Measurements from ENCODE around the gene MPP3. TPM values are rescaled to one million over a fixed set of nuclear protein-coding genes. Genes with fewer than 3 reads are reported as not detected.
A peak's percentile ranks its signal among the peaks of the same experiment; 100 is the strongest.

The MPP3 gene
- total and polyA plus RNA-seq, 5 donors, result 42.1 to 77.4 (median 60.3) TPM

DNA sequence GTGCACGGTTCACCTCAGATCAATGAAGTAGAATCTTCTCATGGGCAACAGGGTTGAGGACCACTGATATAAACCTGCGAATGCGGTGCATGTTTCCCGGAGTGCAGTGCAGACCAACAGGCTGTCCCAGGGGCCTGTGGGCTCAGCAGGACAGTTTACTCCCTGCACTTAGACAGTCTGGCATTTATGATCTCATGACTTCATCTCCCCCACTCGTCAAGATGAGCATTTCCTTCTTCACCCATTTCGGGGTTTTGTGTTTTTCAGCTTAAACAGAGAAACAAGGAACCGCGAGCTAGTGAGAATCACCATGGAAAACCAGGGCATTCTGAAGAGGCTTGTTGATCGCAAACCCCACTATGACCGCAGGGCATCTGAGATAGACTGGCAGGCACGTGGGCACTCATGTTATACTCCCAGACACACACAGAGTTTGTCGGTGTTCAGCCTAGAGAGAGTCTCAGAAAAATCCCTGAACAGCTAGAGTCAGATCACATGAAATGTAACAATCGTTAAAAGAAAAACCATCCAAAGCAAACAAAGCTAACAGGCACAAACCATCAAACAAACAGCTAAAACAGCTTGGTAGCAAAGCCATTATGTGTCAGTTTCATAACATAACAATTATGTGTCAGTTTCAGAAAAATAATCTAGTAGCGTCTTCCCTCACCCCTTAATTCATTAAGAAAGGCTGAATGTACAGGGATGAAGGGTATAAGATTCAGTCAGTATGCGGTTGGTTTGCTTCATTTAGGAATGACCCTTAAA lies 49.8 kb downstream of the MPP3 start:
- H3K27ac ChIP-seq (ENCODE audit: low read length), result no peak overlapping the region
- H3K4me1 ChIP-seq (ENCODE audit: control insufficient read depth, insufficient read depth, low read length), result no peaks in the 10 kb centered on the region
- H3K9me3 ChIP-seq (ENCODE audit: control insufficient read depth, low read length), result no peaks in the 10 kb centered on the region
- H3K27me3 ChIP-seq (ENCODE audit: control insufficient read depth, insufficient read depth), result no peaks in the 10 kb centered on the region
- intact Hi-C loops (cut with DNase I), result no loop called here
- DNase-seq (no peak), ATAC-seq (no peak)
- WGBS, result 81% methylated on average over 15 of the region's 15 CpGs
- no peak overlapping the region for H3K4me3 ChIP-seq (ENCODE audit: low read length)

DNA sequence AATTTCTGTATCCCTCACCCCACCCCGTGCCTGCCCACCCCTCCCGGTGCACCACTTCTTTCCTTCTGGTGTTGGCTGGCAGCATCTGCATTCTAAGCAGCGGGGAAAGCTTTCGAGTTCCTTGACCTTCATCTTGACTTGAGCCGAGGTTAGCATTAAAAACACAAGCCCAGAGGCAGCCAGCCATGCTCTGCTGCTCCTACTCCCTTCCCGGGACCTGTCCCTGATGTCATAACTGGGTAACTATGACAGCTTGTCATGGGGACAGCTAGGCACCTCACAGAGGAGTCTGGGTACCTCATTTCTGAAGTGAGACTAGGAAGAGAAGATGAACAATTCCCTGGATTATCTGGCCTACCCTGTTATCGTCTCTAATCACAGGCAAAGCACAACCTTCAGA lies 52.8 kb downstream of the MPP3 start, which contains the start of gene CFAP97D1:
Gene CFAP97D1 (plus strand): TSS at position 301 of the 400 bp plus-strand sequence. CDS start 28 bp downstream, at position 329.
- H3K4me1 ChIP-seq (ENCODE audit: control insufficient read depth, insufficient read depth, low read length), result peaks cover 11% of the 10 kb centered on the region
- intact Hi-C loops (cut with DNase I), result no loop called here
- peak within 1 kb of the TSS; percentile 94 for H3K4me3 ChIP-seq (ENCODE audit: low read length)
- WGBS, result 64% methylated on average over 7 of the region's 7 CpGs
- H3K27ac ChIP-seq (ENCODE audit: low read length), result no peak within 1 kb of the TSS
- ATAC-seq, result no peak
- no peaks in the 10 kb centered on the region for H3K27me3 ChIP-seq (ENCODE audit: control insufficient read depth, insufficient read depth)
- no peaks in the 10 kb centered on the region for H3K9me3 ChIP-seq (ENCODE audit: control insufficient read depth, low read length)
- no peak for DNase-seq

- DNase-seq (peak in 1 of 3 donors; percentile 83), ATAC-seq (peak; percentile 11 to 20)
- Histone ChIP-seq H3K27me3 (ENCODE audit: control insufficient read depth, insufficient read depth) (no peaks in the 10 kb centered on the region), H3K4me1 (ENCODE audit: control insufficient read depth, insufficient read depth, low read length) (peaks cover 13% of the 10 kb centered on the region), H3K4me3 (ENCODE audit: low read length) (peak overlapping the region; percentile 94), H3K9me3 (ENCODE audit: control insufficient read depth, low read length) (no peaks in the 10 kb centered on the region), H3K27ac (ENCODE audit: low read length) (peak overlapping the region; percentile 99)
- intact Hi-C loops (cut with DNase I), result loop anchor here in 1 of 4 donors (5.0 kb wide), 1 partner anchor 53 kb away; the partner anchor contains the start of gene MPP3
- WGBS, result 8% methylated on average over 26 of the region's 26 CpGs
Observed at GRCh38 chr17:43779145-43780125, 53.5 kb downstream of the MPP3 start.

DNA sequence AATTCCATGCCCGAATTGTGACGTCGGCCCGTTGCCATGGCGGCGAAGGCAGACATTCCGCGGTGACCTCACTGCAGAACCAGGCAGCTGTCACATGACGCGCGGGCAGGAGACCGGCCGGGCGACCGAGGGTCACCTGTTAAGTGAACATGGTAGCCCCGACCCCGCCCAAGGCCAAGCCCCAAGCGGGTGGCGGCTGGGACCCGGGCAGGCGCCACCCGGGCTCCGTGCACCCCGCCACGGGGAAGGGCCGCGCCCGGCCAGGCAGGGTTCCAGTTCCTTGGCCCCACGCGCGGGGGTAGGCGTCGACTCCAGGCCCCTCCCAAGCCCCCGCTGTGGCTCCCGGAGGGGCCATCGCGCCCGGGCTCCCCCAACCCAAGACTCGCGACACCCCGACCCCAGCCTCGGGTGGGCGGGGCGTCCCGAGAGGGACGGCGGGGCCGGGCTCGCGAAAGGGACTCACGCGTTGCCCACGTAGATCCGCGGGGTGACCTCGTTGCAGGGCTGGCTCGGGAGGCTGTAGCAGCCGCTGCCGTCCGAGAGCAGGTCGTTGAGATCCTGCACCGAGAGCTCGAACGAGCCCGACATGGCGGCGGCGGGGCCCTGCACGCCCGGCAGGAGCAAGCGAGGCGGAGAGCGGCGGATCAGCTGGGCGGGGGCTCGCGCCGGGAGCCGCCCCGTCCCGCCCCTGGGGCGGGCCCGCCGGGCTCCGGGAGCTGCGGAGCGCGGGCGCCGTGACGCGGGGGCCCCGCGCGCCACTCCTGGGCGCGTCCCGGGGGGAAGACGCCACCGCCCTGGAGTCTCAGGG lies 54.4 kb downstream of the MPP3 start, which contains the start of gene DUSP3:
Gene DUSP3 (minus strand): TSS at position 641 of the 808 bp plus-strand sequence. CDS start 53 bp downstream, at position 588.
- WGBS, result under 1% methylated on average over 100 of the region's 100 CpGs
- Histone ChIP-seq H3K27ac (ENCODE audit: low read length) (peak within 1 kb of the TSS; percentile 99), H3K9me3 (ENCODE audit: control insufficient read depth, low read length) (no peaks in the 10 kb centered on the region), H3K4me1 (ENCODE audit: control insufficient read depth, insufficient read depth, low read length) (peaks cover 13% of the 10 kb centered on the region), H3K4me3 (ENCODE audit: low read length) (peak within 1 kb of the TSS; percentile 94), H3K27me3 (ENCODE audit: control insufficient read depth, insufficient read depth) (no peaks in the 10 kb centered on the region)
- intact Hi-C loops (cut with DNase I), result loop anchor here in 1 of 4 donors (5.0 kb wide), 1 partner anchor 54 kb away; the partner anchor contains the start of gene MPP3
- DNase-seq (peak; percentile 96 to 98 (median 98)), ATAC-seq (peak; percentile 93 to 94)

DNA sequence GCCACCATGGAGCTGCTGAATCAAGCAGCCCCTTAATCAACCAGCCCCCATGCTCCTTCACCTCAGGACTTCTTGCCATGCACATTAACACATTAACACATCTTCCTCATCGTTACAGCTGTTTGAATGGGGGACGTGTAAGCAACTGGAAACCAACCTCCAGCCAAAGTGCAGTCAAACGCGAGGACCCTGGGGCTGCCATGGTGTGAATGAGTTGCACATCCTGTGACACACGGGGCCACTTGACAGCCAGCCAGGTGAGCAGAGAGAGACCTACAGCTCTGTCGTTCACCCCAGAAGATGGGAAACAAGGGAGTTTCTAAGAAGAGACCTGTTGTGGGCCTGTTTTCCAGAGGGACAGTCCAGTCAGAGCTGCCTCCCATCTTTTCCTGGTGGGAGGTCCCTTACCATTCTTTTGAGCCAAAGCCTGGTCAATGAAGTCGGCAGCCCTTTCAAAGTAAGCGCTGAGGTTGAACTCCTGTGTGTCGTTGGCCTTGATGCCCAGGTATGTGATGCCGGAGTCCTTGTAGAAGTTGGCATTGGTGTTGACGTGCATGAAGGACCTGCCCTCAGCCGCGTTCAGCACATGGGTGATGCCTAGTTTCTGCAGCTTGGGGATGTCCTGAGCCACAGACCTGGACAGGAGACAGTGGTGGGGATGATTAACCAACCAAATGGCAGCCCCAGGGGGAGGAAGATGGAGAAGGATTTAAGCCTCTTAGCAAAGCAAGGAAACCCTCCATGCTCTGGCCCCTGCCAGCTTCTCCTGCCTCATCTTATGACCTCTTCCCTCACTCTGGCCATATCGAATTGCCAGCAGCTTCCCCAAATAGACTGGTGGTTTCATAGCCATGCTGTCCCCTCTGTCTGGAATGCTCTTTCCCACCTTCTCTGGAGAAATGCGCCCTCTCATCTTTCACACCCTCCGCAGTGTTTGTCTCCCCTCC lies 58.4 kb downstream of the MPP3 start:
- 85% methylated on average over 16 of the region's 16 CpGs for WGBS
- Histone ChIP-seq H3K27me3 (ENCODE audit: control insufficient read depth, insufficient read depth) (no peaks in the 10 kb centered on the region), H3K4me1 (ENCODE audit: control insufficient read depth, insufficient read depth, low read length) (peaks cover 13% of the 10 kb centered on the region), H3K27ac (ENCODE audit: low read length) (no peak overlapping the region), H3K4me3 (ENCODE audit: low read length) (no peak overlapping the region), H3K9me3 (ENCODE audit: control insufficient read depth, low read length) (no peaks in the 10 kb centered on the region)
- no peak for ATAC-seq
- intact Hi-C loops (cut with DNase I), result loop anchor here in 2 of 4 donors (5.0 kb wide), 2 partner anchors 58 to 73 kb away; partner anchors contain the start of genes CD300LG (in 1 of the 2) and MPP3 (in 1 of the 2)
- no peak for DNase-seq

DNA sequence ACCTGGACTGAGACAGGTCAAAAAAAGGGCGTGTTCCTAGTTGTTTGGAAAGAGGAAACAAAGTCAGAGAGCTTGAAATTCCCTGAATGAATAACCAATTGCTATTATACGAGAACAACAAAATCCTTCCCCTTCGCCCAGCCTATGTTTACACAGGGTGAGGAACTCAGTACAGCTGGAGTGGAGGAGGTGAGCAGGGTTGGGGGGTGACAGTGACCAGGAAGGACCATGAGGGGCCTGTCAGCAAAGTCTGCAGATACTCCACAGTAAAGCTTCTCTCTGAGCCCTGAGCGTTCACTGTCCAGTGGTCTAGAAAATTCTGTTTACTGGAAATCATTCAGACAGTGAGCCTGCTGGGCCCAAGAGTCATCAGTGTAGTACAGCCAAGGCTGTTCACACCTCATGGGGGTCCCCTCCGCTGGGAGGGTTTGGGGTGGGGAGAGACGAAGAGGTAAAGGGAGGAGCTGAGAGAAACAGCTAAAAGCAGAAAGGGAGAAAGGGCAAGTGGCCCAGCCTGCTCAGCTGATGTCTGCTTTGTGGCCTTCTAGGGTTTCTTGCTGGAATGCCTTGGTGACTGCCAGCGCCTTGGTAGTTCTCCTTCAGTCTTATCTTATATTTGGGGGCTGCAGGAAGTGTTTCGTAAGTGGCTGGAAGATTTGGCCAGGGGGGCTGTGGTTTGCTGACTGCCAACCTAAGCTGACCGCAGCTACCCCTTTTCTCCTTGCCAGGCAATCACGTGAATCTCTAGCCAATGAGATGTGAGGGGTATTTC lies 59.9 kb downstream of the MPP3 start:
- DNase-seq (peak in 2 of 3 donors; percentile 63 to 68), ATAC-seq (no peak)
- H3K4me3 ChIP-seq (ENCODE audit: low read length), result no peak overlapping the region
- H3K27me3 ChIP-seq (ENCODE audit: control insufficient read depth, insufficient read depth), result no peaks in the 10 kb centered on the region
- H3K9me3 ChIP-seq (ENCODE audit: control insufficient read depth, low read length), result no peaks in the 10 kb centered on the region
- no peak overlapping the region for H3K27ac ChIP-seq (ENCODE audit: low read length)
- WGBS, result 56% methylated on average over 10 of the region's 10 CpGs
- intact Hi-C loops (cut with DNase I), result loop anchor here in 1 of 4 donors (5.0 kb wide), 1 partner anchor 74 kb away; the partner anchor contains the start of gene CD300LG
- H3K4me1 ChIP-seq (ENCODE audit: control insufficient read depth, insufficient read depth, low read length), result peaks cover 14% of the 10 kb centered on the region

DNA sequence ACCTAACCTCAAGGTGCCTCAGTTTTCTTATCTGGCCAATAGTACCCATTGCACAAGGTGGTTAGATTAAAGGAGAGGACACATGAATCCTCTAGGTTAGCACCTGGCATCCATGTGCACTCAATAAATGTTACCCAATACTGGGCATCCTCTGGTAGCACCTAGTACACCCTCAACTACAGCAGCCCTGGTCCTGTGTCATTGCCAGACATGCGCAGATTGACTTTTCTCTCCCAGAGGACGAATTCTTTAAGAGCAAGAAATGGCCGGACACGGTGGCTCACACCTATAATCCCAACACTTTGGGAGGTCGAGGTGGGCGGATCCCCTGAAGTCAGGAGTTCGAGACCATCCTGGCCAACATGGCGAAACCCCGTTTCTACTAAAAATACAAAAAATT lies 61.5 kb downstream of the MPP3 start:
- Histone ChIP-seq H3K27ac (ENCODE audit: low read length) (no peak overlapping the region), H3K4me1 (ENCODE audit: control insufficient read depth, insufficient read depth, low read length) (peaks cover 8% of the 10 kb centered on the region)
- no peak for ATAC-seq

DNA sequence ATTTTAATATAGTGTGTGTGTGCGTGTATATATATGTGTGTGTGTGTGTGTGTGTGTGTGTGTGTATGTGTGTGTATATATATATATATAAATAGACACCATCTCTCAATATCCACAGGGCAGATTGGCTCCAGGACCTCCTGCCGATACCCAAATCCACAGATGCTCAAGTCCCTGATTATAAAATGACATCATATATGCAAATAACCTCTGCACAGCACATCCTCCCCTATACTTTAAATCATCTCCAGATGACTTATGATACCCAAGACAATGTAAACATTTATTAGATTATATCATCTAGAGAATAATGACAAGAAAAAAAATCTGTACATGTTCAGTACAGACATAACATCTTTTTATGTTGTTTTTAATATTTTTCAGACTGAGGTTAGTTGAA lies 62.0 kb downstream of the MPP3 start:
- intact Hi-C loops (cut with DNase I), result loop anchor here in 1 of 4 donors (5.0 kb wide), 1 partner anchor 76 kb away; the partner anchor contains the start of gene CD300LG
- Histone ChIP-seq H3K27me3 (ENCODE audit: control insufficient read depth, insufficient read depth) (no peaks in the 10 kb centered on the region), H3K27ac (ENCODE audit: low read length) (no peak overlapping the region), H3K4me3 (ENCODE audit: low read length) (no peak overlapping the region), H3K4me1 (ENCODE audit: control insufficient read depth, insufficient read depth, low read length) (peaks cover 5% of the 10 kb centered on the region), H3K9me3 (ENCODE audit: control insufficient read depth, low read length) (no peaks in the 10 kb centered on the region)
- DNase-seq (no peak), ATAC-seq (no peak)
- 92% methylated on average over 2 of the region's 2 CpGs for WGBS

More for the DNA sequence above, 61.5 kb downstream of the MPP3 start:
- no peaks in the 10 kb centered on the region for H3K9me3 ChIP-seq (ENCODE audit: control insufficient read depth, low read length)
- no peaks in the 10 kb centered on the region for H3K27me3 ChIP-seq (ENCODE audit: control insufficient read depth, insufficient read depth)
- no peak for DNase-seq
- intact Hi-C loops (cut with DNase I), result loop anchor here in 1 of 4 donors (5.0 kb wide), 1 partner anchor 76 kb away; the partner anchor contains the start of gene CD300LG
- 93% methylated on average over 9 of the region's 9 CpGs for WGBS
- no peak overlapping the region for H3K4me3 ChIP-seq (ENCODE audit: low read length)

DNA sequence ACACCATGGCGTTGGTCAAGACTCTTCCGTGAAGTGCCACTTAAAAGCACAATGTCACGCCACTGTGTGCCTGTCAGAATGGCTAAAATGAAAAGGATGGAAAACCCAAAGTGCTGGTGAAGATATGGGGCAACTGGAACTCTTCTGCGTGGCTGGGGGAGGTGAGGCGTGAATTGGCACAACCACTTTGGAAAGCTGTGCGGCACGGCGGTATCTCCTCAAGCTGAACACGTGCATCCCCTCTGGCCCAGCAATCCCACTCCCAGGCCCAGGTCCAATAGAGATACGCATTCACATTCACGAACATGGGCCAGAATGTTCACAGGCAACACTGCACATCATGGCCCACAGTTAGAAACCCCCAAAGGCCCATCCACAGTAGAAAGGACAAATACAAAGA lies 63.1 kb downstream of the MPP3 start:
- peaks cover 2% of the 10 kb centered on the region for H3K4me1 ChIP-seq (ENCODE audit: control insufficient read depth, insufficient read depth, low read length)
- no peak for DNase-seq
- ATAC-seq, result no peak

More for the DNA sequence above, 63.1 kb downstream of the MPP3 start:
- 83% methylated on average over 11 of the region's 11 CpGs for WGBS
- intact Hi-C loops (cut with DNase I), result loop anchor here in 1 of 4 donors (5.0 kb wide), 1 partner anchor 77 kb away; the partner anchor contains the start of gene CD300LG
- Histone ChIP-seq H3K4me3 (ENCODE audit: low read length) (no peak overlapping the region), H3K27me3 (ENCODE audit: control insufficient read depth, insufficient read depth) (no peaks in the 10 kb centered on the region), H3K9me3 (ENCODE audit: control insufficient read depth, low read length) (no peaks in the 10 kb centered on the region), H3K27ac (ENCODE audit: low read length) (peak overlapping the region; percentile 10)
